ENCODE measurements around the gene HESX1. TPM values are rescaled to one million over a fixed set of nuclear protein-coding genes. Genes with fewer than 3 reads are reported as not detected.

The HESX1 gene
- polyA plus RNA-seq, 3 donors from 2014 or later = not detected

Other genes with a start within 250 kb of the HESX1 start
- not detected for gene SPATA12, start 139.3 kb downstream of the HESX1 start, polyA plus RNA-seq
- gene IL17RD, start 34.6 kb downstream of the HESX1 start, polyA plus RNA-seq = not detected
- gene APPL1, start 27.8 kb upstream of the HESX1 start, polyA plus RNA-seq = 10 to 100 TPM; 19.1 to 57.9 (median 43.2) TPM
- gene ASB14, start 92.7 kb upstream of the HESX1 start, polyA plus RNA-seq = under 1 TPM in 1 of 3 donors, not detected in 2; 0.27 TPM